Neural cell (in vitro differentiated cells): Measurements from ENCODE around the gene THOC1. TPM values are rescaled to one million over a fixed set of nuclear protein-coding genes. Genes with fewer than 3 reads are reported as not detected.

Experiments used
- H2AFZ ChIP-seq: fragments of 200-600, 300-800 bp; sonication (generic), shearing (Covaris generic); 2 replicates; pipeline ENCODE4 v1.6.0; 2014; ENCODE audit warnings: low read depth, mild to moderate bottlenecking, antibody characterized with exemption, low read length, moderate library complexity
- H3F3A ChIP-seq: fragments of 200-600 bp; shearing (Covaris generic); 2 replicates; pipeline ENCODE4 v1.6.1; 2016; ENCODE audit warnings: mild to moderate bottlenecking, moderate library complexity, mixed read lengths, antibody characterized with exemption, low read length; ENCODE audit not compliant: insufficient read depth, poor library complexity, severe bottlenecking
- H3K27ac ChIP-seq: fragments of 200-600, 300-800 bp; sonication (generic), shearing (Covaris generic); 2 replicates; pipeline ENCODE4 v1.5.1; 2014; ENCODE audit warnings: mild to moderate bottlenecking, low read length, moderate library complexity
- H3K27me3 ChIP-seq: fragments of 300-800, 200-600 bp; sonication (generic), shearing (Covaris generic); 2 replicates; pipeline ENCODE4 v1.6.0; 2014; ENCODE audit warnings: mild to moderate bottlenecking, low read depth, low read length, moderate library complexity; ENCODE audit not compliant: insufficient read depth
- H3K36me3 ChIP-seq: fragments of 300-800, 200-600 bp; sonication (generic), shearing (Covaris generic); 2 replicates; pipeline ENCODE4 v1.5.1; 2014; ENCODE audit warnings: mild to moderate bottlenecking, antibody characterized with exemption, low read length, moderate library complexity; ENCODE audit not compliant: insufficient read depth
- H3K4me2 ChIP-seq: fragments of 300-800, 200-600 bp; sonication (generic), shearing (Covaris generic); 2 replicates; pipeline ENCODE4 v1.6.0; 2014; ENCODE audit warnings: mild to moderate bottlenecking, low read length
- H3K4me3 ChIP-seq: fragments of 300-800, 200-600 bp; sonication (generic), shearing (Covaris generic); 2 replicates; pipeline ENCODE4 v1.5.1; 2014; ENCODE audit warnings: mild to moderate bottlenecking, low read length, moderate library complexity
- H3K79me2 ChIP-seq: fragments of 200-600 bp; shearing (Covaris generic); replicated peaks from 2 replicates; pipeline ENCODE4 v1.6.0; 2014; ENCODE audit warnings: mild to moderate bottlenecking, low read length, moderate library complexity; ENCODE audit not compliant: insufficient read depth
- H3K9ac ChIP-seq: fragments of 300-800, 200-600 bp; sonication (generic), shearing (Covaris generic); 2 replicates; pipeline ENCODE4 v1.6.1; 2016; ENCODE audit warnings: mild to moderate bottlenecking, low read length, mixed read lengths
- H3K9me2 ChIP-seq: fragments of 200-600 bp; shearing (Covaris generic); 2 replicates; pipeline ENCODE4 v1.6.1; 2016; ENCODE audit warnings: mild to moderate bottlenecking, low read length, mixed read lengths; ENCODE audit not compliant: insufficient read depth
- H3K9me3 ChIP-seq: fragments of 200-600, 300-800 bp; sonication (generic), shearing (Covaris generic); 2 replicates; pipeline ENCODE4 v1.6.1; 2016; ENCODE audit warnings: mild to moderate bottlenecking, mixed run types, low read length, moderate library complexity, mixed read lengths
- H4K20me1 ChIP-seq: fragments of 200-600 bp; shearing (Covaris generic); 2 replicates; pipeline ENCODE4 v1.6.1; 2016; ENCODE audit warnings: mild to moderate bottlenecking, mixed run types; ENCODE audit not compliant: insufficient read depth
- CTCF ChIP-seq: fragments of 450-650 bp; IDR thresholded peaks from 2 replicates; pipeline ENCODE4 v1.5.1; 2014; ENCODE audit warnings: antibody characterized with exemption, mild to moderate bottlenecking, moderate library complexity; ENCODE audit not compliant: poor library complexity, severe bottlenecking
- EZH2 ChIP-seq: fragments of 200-600, 300-800 bp; shearing (Covaris generic), sonication (generic); IDR thresholded peaks from 2 replicates; pipeline ENCODE4 v1.6.1; 2014; ENCODE audit warnings: antibody characterized with exemption, low read length, borderline replicate concordance, mild to moderate bottlenecking; ENCODE audit not compliant: insufficient read depth, poor library complexity, severe bottlenecking
- POLR2AphosphoS5 ChIP-seq: IDR thresholded peaks from 2 replicates; pipeline ENCODE4 v1.6.1; 2012
- RAD21 ChIP-seq: fragments of 450-650 bp; conservative IDR thresholded peaks from 2 replicates; pipeline ENCODE4 v1.6.1; 2014; ENCODE audit warnings: antibody characterized with exemption, mild to moderate bottlenecking, moderate library complexity
- REST ChIP-seq: IDR thresholded peaks from 2 replicates; pipeline ENCODE4 v1.6.1; 2012; ENCODE audit warnings: borderline replicate concordance
- SMC3 ChIP-seq: fragments of 450-650 bp; conservative IDR thresholded peaks from 2 replicates; pipeline ENCODE4 v1.6.1; 2014; ENCODE audit warnings: antibody characterized with exemption, mild to moderate bottlenecking, moderate library complexity; ENCODE audit not compliant: poor library complexity
- TAF1 ChIP-seq: IDR thresholded peaks from 2 replicates; pipeline ENCODE4 v1.6.1; 2012; ENCODE audit warnings: low read depth
- polyA plus RNA-seq: library from polyadenylated mRNA; depleted of rRNA; stranded (reverse); fragments of >200 nt; gene quantifications from 2 replicates; pipeline ENCODE4 v1.2.3, GENCODE V29; 2014

THOC1 gene
- polyA plus RNA-seq, 1 donor from 2014 or later: 168 TPM

GRCh38 chr18:195651-196050, 72.2 kb downstream of the THOC1 start:
- no peak overlapping the region for H3K27ac ChIP-seq
- peaks cover 6% of the 10 kb centered on the region for H3K36me3 ChIP-seq
- H3K4me2 ChIP-seq: no peak overlapping the region

GRCh38 chr18:192801-193200, 75.0 kb downstream of the THOC1 start:
- H3K79me2 ChIP-seq: peaks cover 10% of the 10 kb centered on the region
- H3K36me3 ChIP-seq: peaks cover 3% of the 10 kb centered on the region
- no peaks in the 10 kb centered on the region for H3F3A ChIP-seq
- H3K27me3 ChIP-seq: no peaks in the 10 kb centered on the region
- H3K4me3 ChIP-seq: no peak overlapping the region
- no peak overlapping the region for H3K27ac ChIP-seq
- no peaks in the 10 kb centered on the region for H3K9me3 ChIP-seq
- H3K9me2 ChIP-seq: no peaks in the 10 kb centered on the region
- no peak overlapping the region for H2AFZ ChIP-seq
- TF ChIP-seq RAD21 (no peak), POLR2AphosphoS5 (no peak), CTCF (no peak)
- H4K20me1 ChIP-seq: no peaks in the 10 kb centered on the region
- H3K4me2 ChIP-seq: no peak overlapping the region
- no peak overlapping the region for H3K9ac ChIP-seq

More at GRCh38 chr18:195651-196050, 72.2 kb downstream of the THOC1 start:
- Histone ChIP-seq H3K4me3 (no peak overlapping the region), H3K9ac (no peak overlapping the region), H2AFZ (no peak overlapping the region), H3K9me3 (no peaks in the 10 kb centered on the region), H3K9me2 (no peaks in the 10 kb centered on the region), H3F3A (no peaks in the 10 kb centered on the region), H3K79me2 (no peaks in the 10 kb centered on the region), H4K20me1 (no peaks in the 10 kb centered on the region), H3K27me3 (no peaks in the 10 kb centered on the region)
- TF ChIP-seq EZH2: no peak
- TF ChIP-seq CTCF: no peak
- TF ChIP-seq REST: no peak
- TF ChIP-seq TAF1: no peak
- no peak for TF ChIP-seq SMC3
